Nephron progenitor cell (in vitro differentiated cells): ENCODE measurements around the gene CPLANE1.

Experiments used
- DNase-seq: peaks from one replicate; pipeline ENCODE4 v3.0.0; 2021
- H3K27ac Mint-ChIP-seq: 2 replicates; pipeline ENCODE4 v1.8.0; 2021; ENCODE audit warnings: mild to moderate bottlenecking, moderate library complexity, mixed read lengths
- H3K27me3 Mint-ChIP-seq: 2 replicates; pipeline ENCODE4 v1.8.0; 2021; ENCODE audit warnings: mild to moderate bottlenecking, low read depth, mixed read lengths; ENCODE audit not compliant: poor library complexity
- H3K36me3 Mint-ChIP-seq: 2 replicates; pipeline ENCODE4 v1.8.0; 2021; ENCODE audit warnings: low read depth, mixed read lengths
- H3K4me1 Mint-ChIP-seq: 2 replicates; pipeline ENCODE4 v1.8.0; 2021; ENCODE audit warnings: mixed read lengths
- H3K4me3 Mint-ChIP-seq: 2 replicates; pipeline ENCODE4 v1.8.0; 2021; ENCODE audit warnings: mild to moderate bottlenecking, moderate library complexity, mixed read lengths
- H3K9me3 Mint-ChIP-seq: 2 replicates; pipeline ENCODE4 v1.8.0; 2021; ENCODE audit warnings: mild to moderate bottlenecking, moderate library complexity, mixed read lengths
- TF ChIP-seq, protein P1 (sequence below): fragments of 200-600 bp; sonication (generic); IDR thresholded peaks from 2 replicates; pipeline ENCODE4 v1.5.0; 2021; ENCODE audit warnings: antibody characterized with exemption

CPLANE1 gene

DNA sequence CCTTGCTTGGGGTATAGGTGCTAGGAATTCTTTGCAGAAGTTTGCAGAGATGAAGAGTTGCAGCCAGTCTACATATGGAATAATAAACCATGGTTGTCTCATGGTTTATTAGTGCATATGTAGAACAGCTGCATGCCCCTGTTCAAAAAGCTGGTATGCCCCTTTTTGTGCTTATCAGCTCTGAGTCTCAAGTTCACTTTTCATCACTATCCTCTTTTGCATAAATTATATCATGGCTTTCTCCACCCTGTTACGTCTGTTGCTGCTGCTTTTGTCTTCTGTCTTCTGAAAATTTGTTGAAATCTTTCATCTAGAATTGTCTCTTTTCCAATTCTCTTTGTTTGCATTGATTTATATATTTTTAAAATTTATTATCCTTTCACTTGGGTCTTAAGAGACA, 172.0 kb downstream of the CPLANE1 start:
- DNase-seq: no peak
- TF ChIP-seq, protein P1, sequence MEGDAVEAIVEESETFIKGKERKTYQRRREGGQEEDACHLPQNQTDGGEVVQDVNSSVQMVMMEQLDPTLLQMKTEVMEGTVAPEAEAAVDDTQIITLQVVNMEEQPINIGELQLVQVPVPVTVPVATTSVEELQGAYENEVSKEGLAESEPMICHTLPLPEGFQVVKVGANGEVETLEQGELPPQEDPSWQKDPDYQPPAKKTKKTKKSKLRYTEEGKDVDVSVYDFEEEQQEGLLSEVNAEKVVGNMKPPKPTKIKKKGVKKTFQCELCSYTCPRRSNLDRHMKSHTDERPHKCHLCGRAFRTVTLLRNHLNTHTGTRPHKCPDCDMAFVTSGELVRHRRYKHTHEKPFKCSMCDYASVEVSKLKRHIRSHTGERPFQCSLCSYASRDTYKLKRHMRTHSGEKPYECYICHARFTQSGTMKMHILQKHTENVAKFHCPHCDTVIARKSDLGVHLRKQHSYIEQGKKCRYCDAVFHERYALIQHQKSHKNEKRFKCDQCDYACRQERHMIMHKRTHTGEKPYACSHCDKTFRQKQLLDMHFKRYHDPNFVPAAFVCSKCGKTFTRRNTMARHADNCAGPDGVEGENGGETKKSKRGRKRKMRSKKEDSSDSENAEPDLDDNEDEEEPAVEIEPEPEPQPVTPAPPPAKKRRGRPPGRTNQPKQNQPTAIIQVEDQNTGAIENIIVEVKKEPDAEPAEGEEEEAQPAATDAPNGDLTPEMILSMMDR: no peak
- Mint-ChIP-seq H3K4me3 (no peak overlapping the region), H3K4me1 (no peaks in the 10 kb centered on the region), H3K9me3 (peaks cover 5% of the 10 kb centered on the region), H3K27me3 (peaks cover 3% of the 10 kb centered on the region), H3K36me3 (peaks cover 25% of the 10 kb centered on the region), H3K27ac (no peak overlapping the region)

DNA sequence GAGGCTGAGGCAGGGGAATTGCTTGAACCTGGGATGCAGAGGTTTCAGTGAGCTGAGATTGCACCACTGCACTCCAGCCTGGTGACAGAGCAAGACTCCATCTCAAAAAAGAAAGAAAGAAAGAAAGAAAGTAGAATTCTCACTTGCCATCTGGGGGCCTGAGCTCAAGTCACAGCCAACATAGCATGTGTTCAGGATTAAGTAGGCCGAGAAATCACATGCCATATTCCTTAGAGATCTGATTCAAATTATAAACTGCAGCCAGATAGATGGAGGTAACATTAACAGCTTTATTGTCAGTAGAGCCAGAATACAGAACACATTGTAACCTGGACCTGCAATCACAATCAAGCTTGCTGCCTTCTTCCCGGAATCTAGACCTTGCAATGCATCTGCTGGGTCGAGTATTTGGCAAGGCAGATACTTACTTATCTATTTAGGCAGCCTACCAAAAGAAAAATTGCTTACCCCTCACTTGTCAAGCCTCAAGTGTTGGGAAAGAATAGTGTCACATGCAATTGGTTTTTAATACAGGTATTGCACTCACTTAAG, 173.7 kb downstream of the CPLANE1 start:
- Mint-ChIP-seq H3K4me3 (no peak overlapping the region), H3K36me3 (peaks cover 19% of the 10 kb centered on the region), H3K27ac (no peak overlapping the region), H3K9me3 (peaks cover 5% of the 10 kb centered on the region), H3K4me1 (no peaks in the 10 kb centered on the region), H3K27me3 (peaks cover 3% of the 10 kb centered on the region)
- DNase-seq: no peak
- TF ChIP-seq, protein P1: no peak

DNA sequence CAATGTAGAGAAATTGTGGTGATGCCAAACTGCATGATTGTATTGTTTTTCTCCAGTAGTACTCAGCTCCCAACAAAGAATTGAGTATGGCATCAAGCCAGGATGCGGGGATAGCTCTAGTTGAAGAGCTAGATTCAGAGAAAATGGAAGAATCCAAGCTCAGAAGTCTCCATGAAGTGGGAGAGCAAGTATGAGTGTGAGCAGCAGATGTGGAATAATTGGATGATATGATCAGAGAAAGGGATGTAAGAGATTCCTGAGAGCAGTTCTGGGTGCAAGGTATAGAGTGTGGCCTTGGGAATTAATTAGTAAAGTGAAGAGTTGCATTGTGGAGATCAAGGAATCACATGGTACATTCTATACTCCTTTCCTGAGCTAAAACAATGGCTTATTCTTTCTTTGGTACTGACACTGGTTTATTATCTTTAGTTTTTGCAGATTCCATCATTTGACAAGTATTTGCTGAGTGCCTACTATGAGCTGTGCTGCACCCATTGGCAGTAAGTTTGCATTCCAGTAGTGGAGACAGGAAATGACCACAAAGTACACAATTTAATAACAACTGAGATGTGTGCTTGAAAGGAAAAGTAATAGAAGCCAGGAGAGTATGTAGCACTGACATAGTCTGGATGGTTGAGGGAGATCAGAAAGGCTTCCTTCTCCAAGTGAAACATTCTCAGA, 177.1 kb downstream of the CPLANE1 start:
- H3K27ac Mint-ChIP-seq: no peak overlapping the region
- no peaks in the 10 kb centered on the region for H3K9me3 Mint-ChIP-seq
- no peaks in the 10 kb centered on the region for H3K4me1 Mint-ChIP-seq
- DNase-seq: no peak
- H3K36me3 Mint-ChIP-seq: no peaks in the 10 kb centered on the region
- TF ChIP-seq, protein P1: no peak
- H3K27me3 Mint-ChIP-seq: peaks cover 3% of the 10 kb centered on the region
- H3K4me3 Mint-ChIP-seq: no peak overlapping the region

DNA sequence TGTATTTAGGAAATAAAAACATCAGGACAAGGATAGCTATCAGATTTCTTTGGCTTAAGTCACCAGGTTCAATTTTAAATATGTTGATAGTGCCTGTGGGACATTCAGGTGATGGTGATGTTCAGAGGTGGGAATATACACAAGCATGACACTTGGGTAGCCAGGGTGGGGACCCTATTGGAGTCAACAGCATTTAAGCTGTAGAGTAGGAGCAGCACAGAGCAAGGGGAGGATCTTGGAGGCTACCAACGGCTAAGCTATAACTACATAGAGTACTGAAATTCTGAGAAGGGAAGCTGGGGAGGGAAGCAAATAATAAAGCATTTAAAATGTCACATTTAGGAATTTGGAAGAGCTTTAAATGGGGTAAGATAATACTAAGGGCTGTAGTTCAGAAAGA, 177.7 kb downstream of the CPLANE1 start:
- no peak for DNase-seq
- no peaks in the 10 kb centered on the region for H3K9me3 Mint-ChIP-seq

DNA sequence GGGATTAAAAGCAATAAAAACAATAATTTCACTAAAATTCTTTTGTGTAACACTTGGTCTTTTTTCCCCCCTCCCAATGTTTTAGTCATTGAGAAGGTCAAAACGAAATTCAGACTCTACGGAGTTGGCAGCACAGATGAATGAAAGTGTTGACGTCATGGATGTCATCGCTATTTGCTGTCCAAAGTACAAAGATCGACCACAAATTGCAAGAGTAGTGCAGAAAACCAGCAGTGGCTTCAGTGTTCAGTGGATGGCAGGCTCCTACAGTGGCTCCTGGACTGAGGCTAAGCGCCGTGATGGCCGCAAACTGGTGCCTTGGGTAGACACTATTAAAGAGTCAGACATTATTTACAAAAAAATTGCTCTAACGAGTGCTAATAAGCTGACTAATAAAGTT, 184.7 kb downstream of the CPLANE1 start:
- Mint-ChIP-seq H3K4me1 (no peaks in the 10 kb centered on the region), H3K4me3 (no peak overlapping the region), H3K36me3 (peaks cover 42% of the 10 kb centered on the region), H3K27ac (no peak overlapping the region), H3K9me3 (no peaks in the 10 kb centered on the region), H3K27me3 (peaks cover 3% of the 10 kb centered on the region)
- TF ChIP-seq, protein P1: no peak
- DNase-seq: no peak

More for the DNA sequence above, 177.7 kb downstream of the CPLANE1 start:
- Mint-ChIP-seq H3K36me3 (peaks cover 1% of the 10 kb centered on the region), H3K4me3 (no peak overlapping the region), H3K27me3 (peaks cover 3% of the 10 kb centered on the region), H3K4me1 (no peaks in the 10 kb centered on the region), H3K27ac (no peak overlapping the region)
- TF ChIP-seq, protein P1: no peak

DNA sequence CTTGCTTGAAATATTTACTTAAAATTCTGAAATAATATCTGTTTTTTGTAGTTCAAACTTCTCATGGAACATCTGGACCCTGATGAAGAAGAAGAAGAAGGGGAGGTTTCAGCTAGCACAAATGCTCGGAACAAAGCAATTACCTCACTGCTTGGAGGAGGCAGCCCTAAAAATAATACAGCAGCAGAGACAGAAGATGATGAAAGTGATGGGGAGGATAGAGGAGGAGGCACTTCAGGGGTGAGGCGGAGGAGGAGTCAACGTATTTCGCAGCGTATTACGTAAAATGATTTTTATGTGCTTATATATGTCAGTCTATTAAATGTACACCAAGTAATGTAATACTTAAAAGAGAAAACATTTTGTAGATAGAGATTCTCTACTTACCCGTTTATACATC, 185.4 kb downstream of the CPLANE1 start:
- TF ChIP-seq, protein P1: no peak

More for the DNA sequence above, 185.4 kb downstream of the CPLANE1 start:
- Mint-ChIP-seq H3K27ac (no peak overlapping the region), H3K27me3 (peaks cover 3% of the 10 kb centered on the region), H3K9me3 (no peaks in the 10 kb centered on the region), H3K36me3 (peaks cover 47% of the 10 kb centered on the region), H3K4me3 (no peak overlapping the region), H3K4me1 (no peaks in the 10 kb centered on the region)
- no peak for DNase-seq
